T-helper 1 cell treated with Interleukin-12 subunit alpha and Interleukin-12 subunit beta and Interleukin-4 antibody, amounts not matched to agents 30 ng/mL and 1 ng/mL, for 36 hours (primary cell): ENCODE results near the gene FHIT. TPM values are rescaled to one million over a fixed set of nuclear protein-coding genes. Genes with fewer than 3 reads are reported as not detected.

Experiments
- intact Hi-C: fragments of 100-400 bp; cut with micrococcal nuclease; formaldehyde crosslinking; loops from one replicate; pipeline ENCODE4 v1.15.1; 2024
- total RNA-seq: library from RNA; stranded (reverse); gene quantifications from 2 replicates; pipeline ENCODE4 v1.2.3, GENCODE V29; 2022

The FHIT gene
- total RNA-seq, 1 donor from 2014 or later: 40.4 TPM

- intact Hi-C loops: no loop called here
Measured at GRCh38 chr3:60308808-60309207, 942.4 kb downstream of the FHIT start.

- intact Hi-C loops: no loop called here
Measured at GRCh38 chr3:60307562-60308199, 943.6 kb downstream of the FHIT start.

GRCh38 chr3:60304112-60304511, 947.1 kb downstream of the FHIT start:
- intact Hi-C loops: no loop called here

- intact Hi-C loops: no loop called here
Measured at GRCh38 chr3:60303160-60303559, 948.1 kb downstream of the FHIT start.

GRCh38 chr3:60301142-60301541, 950.1 kb downstream of the FHIT start:
- intact Hi-C loops: no loop called here

GRCh38 chr3:60298141-60298540, 953.1 kb downstream of the FHIT start:
- intact Hi-C loops: no loop called here

- intact Hi-C loops: no loop called here
Measured at GRCh38 chr3:60294181-60294580, 957.1 kb downstream of the FHIT start.

GRCh38 chr3:60291115-60291514, 960.1 kb downstream of the FHIT start:
- intact Hi-C loops: no loop called here

GRCh38 chr3:60290122-60290492, 961.1 kb downstream of the FHIT start:
- intact Hi-C loops: no loop called here

GRCh38 chr3:60289341-60290121, 961.7 kb downstream of the FHIT start:
- intact Hi-C loops: no loop called here

GRCh38 chr3:60282866-60283265, 968.4 kb downstream of the FHIT start:
- intact Hi-C loops: no loop called here

- intact Hi-C loops: no loop called here
Measured at GRCh38 chr3:60281970-60282369, 969.3 kb downstream of the FHIT start.

- intact Hi-C loops: no loop called here
Measured at GRCh38 chr3:60277361-60277800, 973.9 kb downstream of the FHIT start.

GRCh38 chr3:60276615-60277014, 974.6 kb downstream of the FHIT start:
- intact Hi-C loops: no loop called here

- intact Hi-C loops: no loop called here
Measured at GRCh38 chr3:60274646-60275045, 976.6 kb downstream of the FHIT start.

GRCh38 chr3:60274098-60274497, 977.2 kb downstream of the FHIT start:
- intact Hi-C loops: no loop called here

GRCh38 chr3:60269829-60270266, 981.4 kb downstream of the FHIT start:
- intact Hi-C loops: no loop called here

GRCh38 chr3:60269377-60269776, 981.9 kb downstream of the FHIT start:
- intact Hi-C loops: no loop called here

GRCh38 chr3:60268123-60268522, 983.1 kb downstream of the FHIT start:
- intact Hi-C loops: no loop called here

- intact Hi-C loops: no loop called here
Measured at GRCh38 chr3:60266444-60266843, 984.8 kb downstream of the FHIT start.

- intact Hi-C loops: no loop called here
Measured at GRCh38 chr3:60263191-60263590, 988.1 kb downstream of the FHIT start.

GRCh38 chr3:60262546-60262945, 988.7 kb downstream of the FHIT start:
- intact Hi-C loops: no loop called here

- intact Hi-C loops: no loop called here
Measured at GRCh38 chr3:60260546-60260945, 990.7 kb downstream of the FHIT start.
